Measurements from ENCODE around the gene C1QTNF6. TPM values are rescaled to one million over a fixed set of nuclear protein-coding genes. Genes with fewer than 3 reads are reported as not detected.

C1QTNF6 gene
- total RNA-seq, 2 donors from 2014 or later, result 1.8 to 2.9 TPM

- no peak for ATAC-seq
- intact Hi-C loops (cut with DNase I), result no loop called here
Observed at GRCh38 chr22:37139762-37140161, 48.3 kb downstream of the C1QTNF6 start.

GRCh38 chr22:37138849-37139561, 49.0 kb downstream of the C1QTNF6 start:
- intact Hi-C loops (cut with DNase I), result no loop called here
- ATAC-seq (no peak), DNase-seq (no peak)

More at GRCh38 chr22:37139762-37140161, 48.3 kb downstream of the C1QTNF6 start:
- DNase-seq, result no peak

- intact Hi-C loops (cut with DNase I), result no loop called here
- ATAC-seq (no peak), DNase-seq (no peak)
Observed at GRCh38 chr22:37137903-37138665, 50.0 kb downstream of the C1QTNF6 start.

- no peak for DNase-seq
- intact Hi-C loops (cut with DNase I), result no loop called here
- ATAC-seq, result no peak
Observed at GRCh38 chr22:37137131-37137530, 50.9 kb downstream of the C1QTNF6 start.

GRCh38 chr22:37135023-37135422, 53.0 kb downstream of the C1QTNF6 start:
- ATAC-seq (no peak), DNase-seq (no peak)
- intact Hi-C loops (cut with DNase I), result no loop called here

- no peak for DNase-seq
- ATAC-seq, result no peak
- intact Hi-C loops (cut with DNase I), result no loop called here
Observed at GRCh38 chr22:37133304-37134018, 54.6 kb downstream of the C1QTNF6 start.

- DNase-seq (no peak), ATAC-seq (no peak)
- intact Hi-C loops (cut with DNase I), result no loop called here
Observed at GRCh38 chr22:37132773-37133172, 55.3 kb downstream of the C1QTNF6 start.

Other genes with a start within 250 kb of the C1QTNF6 start
- gene TST, start 168.8 kb downstream of the C1QTNF6 start, total RNA-seq, result 10 to 100 TPM; 33.3 to 35.5 TPM
- gene MPST, start 168.5 kb downstream of the C1QTNF6 start, total RNA-seq, result 10 to 100 TPM; 48.2 to 51.2 TPM
- 10 to 100 TPM; 27.7 to 50.6 TPM for gene KCTD17, start 136.5 kb downstream of the C1QTNF6 start, total RNA-seq
- not detected for gene TMPRSS6, start 78.5 kb downstream of the C1QTNF6 start, total RNA-seq
- gene IL2RB, start 38.3 kb downstream of the C1QTNF6 start, total RNA-seq, result 1 to 10 TPM in 1 of 2 donors, under 1 TPM in 1; 0.34 to 2.0 TPM
- not detected for gene SSTR3, start 24.2 kb upstream of the C1QTNF6 start, total RNA-seq
- gene RAC2, start 56.0 kb upstream of the C1QTNF6 start, total RNA-seq, result 10 to 100 TPM in 1 of 2 donors, 1 to 10 TPM in 1; 6.4 to 12.5 TPM
- gene CYTH4, start 94.3 kb upstream of the C1QTNF6 start, total RNA-seq, result 10 to 100 TPM; 12.7 to 15.3 TPM
- under 1 TPM in 1 of 2 donors, not detected in 1; 0.05 TPM for gene ELFN2, start 239.2 kb upstream of the C1QTNF6 start, total RNA-seq